HEK293 (cell line): Measurements from ENCODE around the gene NR3C2.

Source experiments
- CTCF ChIP-seq: fragments of 450-650 bp; formaldehyde crosslinking; IDR thresholded peaks from 2 replicates; pipeline ENCODE4 v1.5.1; 2016; ENCODE audit warnings: missing biosample characterization, missing genetic modification characterization
- GLI4 ChIP-seq: fragments of 450-650 bp; formaldehyde crosslinking; IDR thresholded peaks from 2 replicates; pipeline ENCODE4 v1.5.1; 2016; ENCODE audit warnings: missing biosample characterization, missing genetic modification characterization
- MYNN ChIP-seq: fragments of 450-650 bp; formaldehyde crosslinking; IDR thresholded peaks from 2 replicates; pipeline ENCODE4 v1.5.1; 2016; ENCODE audit warnings: missing biosample characterization, missing genetic modification characterization, borderline replicate concordance
- ZNF121 ChIP-seq: fragments of 450-650 bp; formaldehyde crosslinking; IDR thresholded peaks from 2 replicates; pipeline ENCODE4 v1.5.1; 2016; ENCODE audit warnings: missing biosample characterization, missing genetic modification characterization
- ZNF19 ChIP-seq: fragments of 450-650 bp; formaldehyde crosslinking; IDR thresholded peaks from 2 replicates; pipeline ENCODE4; 2016; ENCODE audit warnings: missing biosample characterization, missing genetic modification characterization, low read depth
- ZNF202 ChIP-seq: fragments of 450-650 bp; formaldehyde crosslinking; IDR thresholded peaks from 2 replicates; pipeline ENCODE4 v1.5.1; 2016; ENCODE audit warnings: missing biosample characterization, missing genetic modification characterization, borderline replicate concordance
- ZNF248 ChIP-seq: fragments of 450-650 bp; formaldehyde crosslinking; IDR thresholded peaks from 2 replicates; pipeline ENCODE4 v1.5.1; 2017; ENCODE audit warnings: missing biosample characterization, missing genetic modification characterization
- ZNF274 ChIP-seq, 2 experiments: fragments of 200-500 bp in 1 of 2; fragments of 450-650 bp in 1 of 2; sonication (Bioruptor generic) in 1 of 2; formaldehyde crosslinking in 1 of 2; IDR thresholded peaks; 2 replicates each; pipeline versions ENCODE4 v1.5.1 to v1.6.1; 2014 to 2016; ENCODE audit warnings: borderline replicate concordance in 1 of 2, inconsistent platforms in 1 of 2, low read length in 1 of 2, missing biosample characterization in 1 of 2, missing genetic modification characterization in 1 of 2
- ZNF335 ChIP-seq: fragments of 450-650 bp; formaldehyde crosslinking; conservative IDR thresholded peaks from 2 replicates; pipeline ENCODE4 v1.5.1; 2016; ENCODE audit warnings: missing biosample characterization, missing genetic modification characterization
- ZNF341 ChIP-seq: fragments of 450-650 bp; formaldehyde crosslinking; IDR thresholded peaks from 2 replicates; pipeline ENCODE4; 2016; ENCODE audit warnings: low read depth, missing biosample characterization, missing genetic modification characterization
- ZNF423 ChIP-seq: fragments of 450-650 bp; formaldehyde crosslinking; IDR thresholded peaks from 2 replicates; pipeline ENCODE4 v1.5.1; 2016; ENCODE audit warnings: missing biosample characterization, missing genetic modification characterization
- ZNF549 ChIP-seq: fragments of 450-650 bp; IDR thresholded peaks from 2 replicates; pipeline ENCODE4 v1.5.1; 2018; ENCODE audit warnings: missing biosample characterization, missing genetic modification characterization, mild to moderate bottlenecking, inconsistent platforms, moderate library complexity
- ZNF555 ChIP-seq: fragments of 450-650 bp; formaldehyde crosslinking; conservative IDR thresholded peaks from 2 replicates; pipeline ENCODE4 v1.5.1; 2017; ENCODE audit warnings: missing biosample characterization, mild to moderate bottlenecking, missing genetic modification characterization, inconsistent platforms
- ZNF792 ChIP-seq: fragments of 450-650 bp; formaldehyde crosslinking; IDR thresholded peaks from 2 replicates; pipeline ENCODE4 v1.5.1; 2016; ENCODE audit warnings: missing biosample characterization, missing genetic modification characterization

- TF ChIP-seq ZNF341 (tag by site-specific recombination), result no peak
- no peak for TF ChIP-seq ZNF248 (tag by site-specific recombination)
- no peak for TF ChIP-seq CTCF
- no peak for TF ChIP-seq ZNF19
- no peak for TF ChIP-seq MYNN (tag by site-specific recombination)
- no peak for TF ChIP-seq ZNF555 (tag by site-specific recombination)
- TF ChIP-seq ZNF121 (tag by site-specific recombination), result no peak
- TF ChIP-seq ZNF335, result no peak
- TF ChIP-seq ZNF423, result no peak
- TF ChIP-seq ZNF792 (tag by site-specific recombination), result no peak
- no peak for TF ChIP-seq GLI4 (tag by site-specific recombination)
- no peak for TF ChIP-seq ZNF202 (tag by site-specific recombination)
- TF ChIP-seq ZNF274 (IDR thresholded peaks at IDR 0.05; ENCODE audit: low read length), result no peak
- TF ChIP-seq ZNF274 (tag by site-specific recombination; IDR thresholded peaks at IDR 0.05; ENCODE audit: borderline replicate concordance), result no peak
- TF ChIP-seq ZNF549 (tag by site-specific recombination), result no peak
Observed at GRCh38 chr4:148216866-148217814, 225.1 kb downstream of the NR3C2 start.
